HS-27A (cell line): ENCODE data around the gene ACSL6.

ENCODE experiments used
- DNase-seq: peaks from one replicate; pipeline ENCODE4 v3.0.0-alpha.2; 2012; ENCODE audit warnings: low read depth, missing footprints

Gene ACSL6

GRCh38 chr5:131977212-131977604, 34.2 kb downstream of the ACSL6 start:
- DNase-seq: no peak

GRCh38 chr5:131976414-131977211, 34.8 kb downstream of the ACSL6 start:
- DNase-seq: no peak

GRCh38 chr5:131974956-131975726, 36.3 kb downstream of the ACSL6 start:
- DNase-seq: no peak

GRCh38 chr5:131974622-131974955, 36.9 kb downstream of the ACSL6 start:
- DNase-seq: no peak

GRCh38 chr5:131974016-131974415, 37.4 kb downstream of the ACSL6 start:
- DNase-seq: no peak

- DNase-seq: no peak
Measured at GRCh38 chr5:131973089-131973712, 38.3 kb downstream of the ACSL6 start.

- no peak for DNase-seq
Measured at GRCh38 chr5:131968396-131968954, 43.0 kb downstream of the ACSL6 start.

- no peak for DNase-seq
Measured at GRCh38 chr5:131966551-131966950, 44.9 kb downstream of the ACSL6 start.

GRCh38 chr5:131965826-131966415, 45.5 kb downstream of the ACSL6 start:
- no peak for DNase-seq

GRCh38 chr5:131959906-131960305, 51.6 kb downstream of the ACSL6 start:
- no peak for DNase-seq

- no peak for DNase-seq
Measured at GRCh38 chr5:131959136-131959535, 52.3 kb downstream of the ACSL6 start.

GRCh38 chr5:131957721-131958441, 53.6 kb downstream of the ACSL6 start:
- DNase-seq: no peak

GRCh38 chr5:131953969-131954368, 57.5 kb downstream of the ACSL6 start:
- no peak for DNase-seq

- DNase-seq: no peak
Measured at GRCh38 chr5:131952301-131952857, 59.1 kb downstream of the ACSL6 start.

GRCh38 chr5:131950706-131951105, 60.8 kb downstream of the ACSL6 start:
- DNase-seq: no peak

- no peak for DNase-seq
Measured at GRCh38 chr5:131947445-131947844, 64.0 kb downstream of the ACSL6 start.

GRCh38 chr5:131945551-131946168, 65.8 kb downstream of the ACSL6 start, which contains the start of gene MEIKIN:
TSS of gene MEIKIN (minus strand) at chr5:131945663. CDS start at chr5:131945505, 158 bp downstream.
- no peak for DNase-seq

- no peak for DNase-seq
Measured at GRCh38 chr5:131944702-131945550, 66.5 kb downstream of the ACSL6 start.

- no peak for DNase-seq
Measured at GRCh38 chr5:131943916-131944315, 67.5 kb downstream of the ACSL6 start.

GRCh38 chr5:131942016-131942415, 69.4 kb downstream of the ACSL6 start:
- DNase-seq: no peak
